ENCODE data around the gene MAOA.

DNA sequence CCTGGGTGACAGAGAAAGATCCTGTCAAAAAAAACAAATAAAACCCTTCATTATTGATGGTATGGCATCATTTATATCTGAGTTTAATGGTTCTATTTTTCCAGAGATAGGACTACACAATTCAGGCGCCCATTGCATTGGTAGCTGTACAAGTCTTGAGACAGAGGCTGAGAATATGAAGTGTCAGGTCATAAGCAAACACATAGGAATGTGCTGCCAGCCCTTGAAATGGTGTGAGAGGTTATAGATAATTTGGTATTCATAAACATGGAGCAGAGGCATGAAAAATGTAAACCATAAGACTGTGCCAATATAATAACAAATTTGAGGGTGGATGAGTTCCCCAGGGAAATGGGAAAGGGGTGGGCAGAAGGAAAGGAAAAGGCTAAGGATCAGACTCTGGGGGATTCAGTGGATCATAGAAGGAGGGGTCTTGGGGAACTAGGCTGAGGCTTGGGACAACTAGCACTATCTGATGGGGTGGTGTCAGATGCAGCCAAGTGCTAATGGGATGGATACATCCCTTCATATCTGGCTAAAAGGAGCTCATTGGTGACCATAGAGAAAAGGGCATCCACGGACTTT, 50.8 kb downstream of the MAOA start:
- TF ChIP-seq, protein P1, sequence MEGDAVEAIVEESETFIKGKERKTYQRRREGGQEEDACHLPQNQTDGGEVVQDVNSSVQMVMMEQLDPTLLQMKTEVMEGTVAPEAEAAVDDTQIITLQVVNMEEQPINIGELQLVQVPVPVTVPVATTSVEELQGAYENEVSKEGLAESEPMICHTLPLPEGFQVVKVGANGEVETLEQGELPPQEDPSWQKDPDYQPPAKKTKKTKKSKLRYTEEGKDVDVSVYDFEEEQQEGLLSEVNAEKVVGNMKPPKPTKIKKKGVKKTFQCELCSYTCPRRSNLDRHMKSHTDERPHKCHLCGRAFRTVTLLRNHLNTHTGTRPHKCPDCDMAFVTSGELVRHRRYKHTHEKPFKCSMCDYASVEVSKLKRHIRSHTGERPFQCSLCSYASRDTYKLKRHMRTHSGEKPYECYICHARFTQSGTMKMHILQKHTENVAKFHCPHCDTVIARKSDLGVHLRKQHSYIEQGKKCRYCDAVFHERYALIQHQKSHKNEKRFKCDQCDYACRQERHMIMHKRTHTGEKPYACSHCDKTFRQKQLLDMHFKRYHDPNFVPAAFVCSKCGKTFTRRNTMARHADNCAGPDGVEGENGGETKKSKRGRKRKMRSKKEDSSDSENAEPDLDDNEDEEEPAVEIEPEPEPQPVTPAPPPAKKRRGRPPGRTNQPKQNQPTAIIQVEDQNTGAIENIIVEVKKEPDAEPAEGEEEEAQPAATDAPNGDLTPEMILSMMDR (IDR thresholded peaks at IDR 0.05) = no peak
- TF ChIP-seq EZH2 (IDR thresholded peaks at IDR 0.05; ENCODE audit: borderline replicate concordance, insufficient read depth, low read depth, low read length, poor library complexity, severe bottlenecking) = no peak
